ENCODE measurements around the gene WTAP.

- TF ChIP-seq EZH2 (IDR thresholded peaks at IDR 0.05; ENCODE audit: low read depth) (no peak), CTCF (conservative IDR thresholded peaks at IDR 0.05) (no peak)
Measured at GRCh38 chr6:159758031-159759001, 31.0 kb downstream of the WTAP start.
